ENCODE measurements around the gene C1QTNF5.

The C1QTNF5 gene

GRCh38 chr11:119335655-119336543 lies 4.8 kb downstream of the C1QTNF5 start:
- no peak for DNase-seq

- no peak for DNase-seq
These were observed 5.5 kb downstream of the C1QTNF5 start for GRCh38 chr11:119335091-119335654.

- DNase-seq: peak; percentile 96
These were observed 6.3 kb downstream of the C1QTNF5 start, which contains the start of gene RNF26 for GRCh38 chr11:119334174-119334930. Gene RNF26, plus strand, starts transcription at chr11:119334527. Its CDS starts 596 bp downstream, at chr11:119335123.

- DNase-seq: no peak
These were observed 8.4 kb downstream of the C1QTNF5 start for GRCh38 chr11:119332111-119332765.

- DNase-seq: no peak
These were observed 10.4 kb downstream of the C1QTNF5 start for GRCh38 chr11:119330237-119330636.

- no peak for DNase-seq
These were observed 11.4 kb downstream of the C1QTNF5 start for GRCh38 chr11:119329320-119329719.

GRCh38 chr11:119324189-119324588 lies 16.5 kb downstream of the C1QTNF5 start:
- no peak for DNase-seq

GRCh38 chr11:119323532-119324033 lies 17.1 kb downstream of the C1QTNF5 start:
- peak; percentile 67 for DNase-seq

GRCh38 chr11:119322921-119323531 lies 17.7 kb downstream of the C1QTNF5 start:
- DNase-seq: no peak

- no peak for DNase-seq
These were observed 18.3 kb downstream of the C1QTNF5 start for GRCh38 chr11:119322360-119322739.

- DNase-seq: peak; percentile 23
These were observed 19.7 kb downstream of the C1QTNF5 start for GRCh38 chr11:119320776-119321524.

GRCh38 chr11:119320240-119320775 lies 20.4 kb downstream of the C1QTNF5 start:
- no peak for DNase-seq

GRCh38 chr11:119319700-119320239 lies 20.9 kb downstream of the C1QTNF5 start:
- DNase-seq: no peak

- no peak for DNase-seq
These were observed 21.5 kb downstream of the C1QTNF5 start for GRCh38 chr11:119319136-119319699.

GRCh38 chr11:119318240-119319135 lies 22.2 kb downstream of the C1QTNF5 start:
- DNase-seq: peak; percentile 23

GRCh38 chr11:119317592-119318239 lies 23.0 kb downstream of the C1QTNF5 start:
- no peak for DNase-seq

GRCh38 chr11:119316729-119317591 lies 23.7 kb downstream of the C1QTNF5 start, which contains the start of gene MCAM:
Gene MCAM, minus strand, starts transcription at chr11:119317130. Its CDS starts 29 bp downstream, at chr11:119317101.
- DNase-seq: no peak
